ENCODE results near the gene PARD3.

DNA sequence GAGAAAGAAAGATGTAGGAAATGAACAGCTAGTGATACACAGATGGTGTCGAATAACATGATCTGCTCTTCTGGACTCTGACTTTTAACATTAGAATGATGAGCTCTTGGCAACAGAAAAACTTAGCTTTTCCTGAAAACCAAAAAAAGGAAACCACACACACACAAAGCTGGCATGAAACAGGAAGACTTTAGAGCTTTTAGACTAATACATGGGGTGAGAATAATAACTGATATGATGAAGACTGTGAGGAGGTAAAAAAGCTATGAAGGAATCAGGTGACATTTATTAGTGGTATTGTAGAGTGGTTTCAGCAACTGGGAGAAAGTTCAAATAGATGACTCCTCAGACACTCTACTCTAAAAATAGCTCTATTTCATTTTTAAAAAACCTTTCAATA lies 491.9 kb downstream of the PARD3 start:
- TF ChIP-seq ZNF384 (IDR thresholded peaks at IDR 0.05) (no peak), BHLHE40 (IDR thresholded peaks at IDR 0.05; ENCODE audit: borderline replicate concordance) (no peak), NFRKB (IDR thresholded peaks at IDR 0.05) (no peak), FOXM1 (IDR thresholded peaks at IDR 0.05; ENCODE audit: borderline replicate concordance) (no peak), PKNOX1 (IDR thresholded peaks at IDR 0.05) (no peak), LEF1 (IDR thresholded peaks at IDR 0.05; ENCODE audit: borderline replicate concordance) (no peak), ARNT (IDR thresholded peaks at IDR 0.05) (no peak), L3MBTL2 (conservative IDR thresholded peaks at IDR 0.05) (no peak), SP1 (IDR thresholded peaks at IDR 0.05) (no peak), TARDBP (IDR thresholded peaks at IDR 0.05) (no peak), ELF4 (IDR thresholded peaks at IDR 0.05) (no peak), HDGF (IDR thresholded peaks at IDR 0.05; ENCODE audit: borderline replicate concordance) (no peak), SUZ12 (IDR thresholded peaks at IDR 0.05) (no peak)
